Vagina (tissue), 2 donors: ENCODE measurements around the gene SPR. TPM values are rescaled to one million over a fixed set of nuclear protein-coding genes. Genes with fewer than 3 reads are reported as not detected.

Experiments
- DNase-seq, 2 donors: peaks; one replicate each; pipeline ENCODE4 v3.0.0-alpha.2; 2017; ENCODE audit errors: extremely low spot score in 2 of 2
- H3K27ac ChIP-seq: fragments of 200-600 bp; sonication (generic); one replicate; pipeline ENCODE4 v1.5.1; 2019
- H3K27me3 ChIP-seq: fragments of 200-600 bp; sonication (generic); one replicate; pipeline ENCODE4 v1.5.1; 2019
- H3K36me3 ChIP-seq, 2 donors: fragments of 200-600 bp; sonication (generic); one replicate each; pipeline ENCODE4 v1.5.1; 2017 to 2019
- H3K4me1 ChIP-seq: fragments of 200-600 bp; sonication (generic); one replicate; pipeline ENCODE4 v1.5.1; 2019
- H3K4me3 ChIP-seq, 2 donors: fragments of 200-600 bp; sonication (generic); 1 replicate in 1 of 2; 2 replicates in 1 of 2; pipeline ENCODE4 v1.5.1; 2016 to 2019
- H3K9me3 ChIP-seq: fragments of 200-600 bp; sonication (generic); one replicate; pipeline ENCODE4 v1.5.1; 2019
- POLR2A ChIP-seq, 2 donors: fragments of 450-650 bp; IDR thresholded peaks; one replicate each; pipeline ENCODE4 v1.6.1; 2017; ENCODE audit warnings: antibody characterized with exemption in 2 of 2, mild to moderate bottlenecking in 2 of 2, moderate library complexity in 2 of 2
- POLR2AphosphoS5 ChIP-seq, 2 donors: sonication (generic); formaldehyde crosslinking; IDR thresholded peaks; one replicate each; pipeline ENCODE4 v1.9.0; 2017; ENCODE audit warnings: antibody characterized with exemption in 2 of 2, mild to moderate bottlenecking in 2 of 2, low read depth in 1 of 2; ENCODE audit not compliant: insufficient read depth in 1 of 2
- intact Hi-C: fragments of 100-400 bp; cut with DNase I; formaldehyde crosslinking; loops from one replicate; pipeline ENCODE4 v1.15.1; 2023
- total RNA-seq: library from RNA; depleted of rRNA; stranded (reverse); fragments of >200 nt; gene quantifications from one replicate; pipeline ENCODE4 v1.2.3, GENCODE V29; 2016
- TF ChIP-seq, protein P1 (sequence below), 3 experiments: fragments of 450-650 bp in 2 of 3; fragments of 200-600 bp in 1 of 3; sonication (generic) in 1 of 3; IDR thresholded peaks; one replicate each; pipeline ENCODE4 v1.5.1; 2017 to 2019; ENCODE audit warnings: antibody characterized with exemption in 3 of 3, mild to moderate bottlenecking in 2 of 3, moderate library complexity in 2 of 3

Gene SPR
- total RNA-seq, 1 donor from 2014 or later = 45.7 TPM

- Histone ChIP-seq H3K36me3 (no peaks in the 10 kb centered on the region), H3K9me3 (no peaks in the 10 kb centered on the region), H3K27me3 (no peaks in the 10 kb centered on the region), H3K27ac (no peak overlapping the region), H3K4me1 (no peaks in the 10 kb centered on the region), H3K4me3 (no peak overlapping the region)
- TF ChIP-seq, protein P1, sequence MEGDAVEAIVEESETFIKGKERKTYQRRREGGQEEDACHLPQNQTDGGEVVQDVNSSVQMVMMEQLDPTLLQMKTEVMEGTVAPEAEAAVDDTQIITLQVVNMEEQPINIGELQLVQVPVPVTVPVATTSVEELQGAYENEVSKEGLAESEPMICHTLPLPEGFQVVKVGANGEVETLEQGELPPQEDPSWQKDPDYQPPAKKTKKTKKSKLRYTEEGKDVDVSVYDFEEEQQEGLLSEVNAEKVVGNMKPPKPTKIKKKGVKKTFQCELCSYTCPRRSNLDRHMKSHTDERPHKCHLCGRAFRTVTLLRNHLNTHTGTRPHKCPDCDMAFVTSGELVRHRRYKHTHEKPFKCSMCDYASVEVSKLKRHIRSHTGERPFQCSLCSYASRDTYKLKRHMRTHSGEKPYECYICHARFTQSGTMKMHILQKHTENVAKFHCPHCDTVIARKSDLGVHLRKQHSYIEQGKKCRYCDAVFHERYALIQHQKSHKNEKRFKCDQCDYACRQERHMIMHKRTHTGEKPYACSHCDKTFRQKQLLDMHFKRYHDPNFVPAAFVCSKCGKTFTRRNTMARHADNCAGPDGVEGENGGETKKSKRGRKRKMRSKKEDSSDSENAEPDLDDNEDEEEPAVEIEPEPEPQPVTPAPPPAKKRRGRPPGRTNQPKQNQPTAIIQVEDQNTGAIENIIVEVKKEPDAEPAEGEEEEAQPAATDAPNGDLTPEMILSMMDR (IDR thresholded peaks at IDR 0.05) = no peak
- TF ChIP-seq POLR2AphosphoS5 (IDR thresholded peaks at IDR 0.05; ENCODE audit: insufficient read depth in 1 of 2, low read depth in 1 of 2) (no peak), POLR2A (IDR thresholded peaks at IDR 0.05) (no peak)
- DNase-seq = no peak
- intact Hi-C loops = no loop called here
These were observed 40.8 kb upstream of the SPR start for GRCh38 chr2:72846171-72847095.

DNA sequence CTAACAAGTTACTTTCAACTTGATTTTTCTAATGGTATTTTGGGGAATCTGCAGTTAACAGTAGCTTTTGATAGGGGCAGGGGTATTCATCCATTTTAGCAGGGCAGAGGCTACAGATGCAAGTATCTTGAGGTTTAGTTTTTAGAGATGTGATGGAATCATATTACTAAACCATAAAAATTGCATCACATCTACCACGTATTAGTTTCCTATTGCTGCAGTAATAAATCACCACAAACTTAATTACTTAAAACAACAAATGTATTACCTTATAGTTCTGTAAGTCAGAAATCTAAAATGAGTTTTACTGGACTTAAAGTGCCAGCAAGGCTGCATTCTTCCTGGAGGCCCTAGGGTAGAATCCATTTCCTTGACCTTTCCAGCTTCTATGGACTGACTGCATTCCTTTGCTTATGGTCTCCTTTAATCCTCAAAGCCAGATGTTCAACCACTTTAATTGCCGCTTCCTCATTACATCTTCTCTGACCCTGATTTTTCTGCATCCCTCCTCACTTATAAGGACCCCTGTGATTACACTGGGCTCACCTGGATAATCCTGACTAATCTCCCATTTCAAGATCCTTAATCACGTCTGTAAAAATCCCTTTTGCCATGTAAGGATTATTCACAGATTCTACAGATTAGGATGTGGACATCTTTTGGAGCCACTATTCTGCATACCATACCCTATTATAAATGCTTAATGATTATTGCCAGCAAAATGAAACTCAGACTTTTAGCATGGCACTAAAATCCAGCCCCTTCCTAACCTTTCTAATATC lies 39.5 kb upstream of the SPR start:
- intact Hi-C loops = no loop called here
- H3K27me3 ChIP-seq = no peaks in the 10 kb centered on the region
- H3K36me3 ChIP-seq = no peaks in the 10 kb centered on the region
- H3K4me3 ChIP-seq = no peak overlapping the region
- H3K27ac ChIP-seq = no peak overlapping the region
- TF ChIP-seq POLR2AphosphoS5 (IDR thresholded peaks at IDR 0.05; ENCODE audit: insufficient read depth in 1 of 2, low read depth in 1 of 2) (no peak), POLR2A (IDR thresholded peaks at IDR 0.05) (no peak)
- TF ChIP-seq, protein P1 (IDR thresholded peaks at IDR 0.05) = no peak
- H3K9me3 ChIP-seq = no peaks in the 10 kb centered on the region
- no peak for DNase-seq
- H3K4me1 ChIP-seq = no peaks in the 10 kb centered on the region

GRCh38 chr2:72848436-72849137 lies 38.6 kb upstream of the SPR start:
- Histone ChIP-seq H3K27me3 (no peaks in the 10 kb centered on the region), H3K4me3 (no peak overlapping the region), H3K27ac (no peak overlapping the region), H3K36me3 (no peaks in the 10 kb centered on the region), H3K4me1 (no peaks in the 10 kb centered on the region), H3K9me3 (no peaks in the 10 kb centered on the region)
- intact Hi-C loops = no loop called here
- TF ChIP-seq, protein P1 (IDR thresholded peaks at IDR 0.05) = no peak
- TF ChIP-seq POLR2AphosphoS5 (IDR thresholded peaks at IDR 0.05; ENCODE audit: insufficient read depth in 1 of 2, low read depth in 1 of 2) (no peak), POLR2A (IDR thresholded peaks at IDR 0.05) (no peak)
- DNase-seq = no peak

DNA sequence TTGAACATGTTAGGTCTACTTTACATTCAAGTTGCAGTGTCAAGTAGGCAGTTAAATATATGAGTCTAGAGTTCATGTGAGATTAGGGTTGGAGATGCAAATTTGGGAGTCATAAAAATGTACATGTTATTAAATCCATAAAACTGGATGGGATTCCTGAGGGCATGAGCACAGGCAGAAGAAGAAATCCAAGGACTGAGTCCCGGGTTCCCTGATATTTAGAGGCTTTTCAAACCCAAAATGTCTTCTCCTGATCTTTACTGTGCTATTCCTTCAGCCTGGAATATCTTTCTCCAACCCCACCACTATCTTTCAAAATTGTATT lies 38.1 kb upstream of the SPR start:
- intact Hi-C loops = no loop called here

More for the DNA sequence above, 38.1 kb upstream of the SPR start:
- no peaks in the 10 kb centered on the region for H3K27me3 ChIP-seq
- H3K36me3 ChIP-seq = no peaks in the 10 kb centered on the region
- TF ChIP-seq POLR2A (IDR thresholded peaks at IDR 0.05) = no peak
- no peak for TF ChIP-seq POLR2AphosphoS5 (IDR thresholded peaks at IDR 0.05; ENCODE audit: insufficient read depth in 1 of 2, low read depth in 1 of 2)
- TF ChIP-seq, protein P1 (IDR thresholded peaks at IDR 0.05) = no peak
- DNase-seq = no peak
- no peaks in the 10 kb centered on the region for H3K4me1 ChIP-seq
- H3K4me3 ChIP-seq = no peak overlapping the region
- no peaks in the 10 kb centered on the region for H3K9me3 ChIP-seq
- H3K27ac ChIP-seq = no peak overlapping the region
